Measurements from ENCODE around the gene TTLL10. TPM values are rescaled to one million over a fixed set of nuclear protein-coding genes. Genes with fewer than 3 reads are reported as not detected.

TTLL10 gene
- total RNA-seq, 1 experiment from 2014 or later: 0.29 TPM

- CTCF ChIA-PET: no interaction called here
- H3K27ac Mint-ChIP-seq (ENCODE audit: unreplicated experiment): no peak overlapping the region
- POLR2A ChIA-PET: no interaction called here
Observed at GRCh38 chr1:1196431-1197187, 22.9 kb downstream of the TTLL10 start.

GRCh38 chr1:1197188-1197500 lies 23.5 kb downstream of the TTLL10 start:
- CTCF ChIA-PET: no interaction called here
- H3K36me3 ChIP-seq (ENCODE audit: control insufficient read depth, insufficient read depth, low read length): no peaks in the 10 kb centered on the region
- intact Hi-C loops (cut with micrococcal nuclease; ENCODE audit: unreplicated experiment): no loop called here
- H3K27me3 ChIP-seq (replicated peaks; ENCODE audit: control insufficient read depth, insufficient read depth, low read length): no peaks in the 10 kb centered on the region
- no peak overlapping the region for H3K4me3 ChIP-seq (ENCODE audit: low read depth, low read length)
- Mint-ChIP-seq H3K36me3 (ENCODE audit: insufficient read depth, unreplicated experiment) (no peaks in the 10 kb centered on the region), H3K9me3 (ENCODE audit: unreplicated experiment) (peaks cover 16% of the 10 kb centered on the region), H3K27ac (ENCODE audit: unreplicated experiment) (no peak overlapping the region), H3K27me3 (ENCODE audit: insufficient read depth, unreplicated experiment) (no peaks in the 10 kb centered on the region), H3K4me3 (ENCODE audit: unreplicated experiment) (no peak overlapping the region), H3K4me1 (ENCODE audit: low read depth, unreplicated experiment) (no peaks in the 10 kb centered on the region)
- POLR2A ChIA-PET: no interaction called here
- no peaks in the 10 kb centered on the region for H3K4me1 ChIP-seq
- no peak for TF ChIP-seq CTCF (IDR thresholded peaks at IDR 0.05; ENCODE audit: insufficient read depth in 1 of 2, low read depth in 1 of 2, low read length in 1 of 2, severe bottlenecking in 1 of 2, unreplicated experiment in 1 of 2)
- no TSS peak for BruUV-seq (replicated peaks)
- DNase-seq: no peak
- H3K9me3 ChIP-seq: peaks cover 8% of the 10 kb centered on the region; the same call in 1 of the 2 replicates

More at GRCh38 chr1:1196431-1197187, 22.9 kb downstream of the TTLL10 start:
- Mint-ChIP-seq H3K36me3 (ENCODE audit: insufficient read depth, unreplicated experiment) (no peaks in the 10 kb centered on the region), H3K9me3 (ENCODE audit: unreplicated experiment) (peaks cover 21% of the 10 kb centered on the region), H3K4me1 (ENCODE audit: low read depth, unreplicated experiment) (no peaks in the 10 kb centered on the region), H3K4me3 (ENCODE audit: unreplicated experiment) (no peak overlapping the region), H3K27me3 (ENCODE audit: insufficient read depth, unreplicated experiment) (no peaks in the 10 kb centered on the region)
- H3K4me1 ChIP-seq: no peaks in the 10 kb centered on the region
- BruUV-seq (replicated peaks): no TSS peak
- H3K4me3 ChIP-seq (ENCODE audit: low read depth, low read length): no peak overlapping the region
- no peak for TF ChIP-seq CTCF (IDR thresholded peaks at IDR 0.05; ENCODE audit: insufficient read depth in 1 of 2, low read depth in 1 of 2, low read length in 1 of 2, severe bottlenecking in 1 of 2, unreplicated experiment in 1 of 2)
- peaks cover 8% of the 10 kb centered on the region; the same call in 1 of the 2 replicates for H3K9me3 ChIP-seq
- H3K36me3 ChIP-seq (ENCODE audit: control insufficient read depth, insufficient read depth, low read length): no peaks in the 10 kb centered on the region
- intact Hi-C loops (cut with micrococcal nuclease; ENCODE audit: unreplicated experiment): no loop called here
- H3K27me3 ChIP-seq (replicated peaks; ENCODE audit: control insufficient read depth, insufficient read depth, low read length): no peaks in the 10 kb centered on the region
- no peak for DNase-seq

GRCh38 chr1:1197551-1198422 lies 24.1 kb downstream of the TTLL10 start:
- intact Hi-C loops (cut with micrococcal nuclease; ENCODE audit: unreplicated experiment): no loop called here
- Histone ChIP-seq H3K4me3 (ENCODE audit: low read depth, low read length) (no peak overlapping the region), H3K36me3 (ENCODE audit: control insufficient read depth, insufficient read depth, low read length) (no peaks in the 10 kb centered on the region), H3K4me1 (no peaks in the 10 kb centered on the region), H3K9me3 (peaks cover 8% of the 10 kb centered on the region; the same call in 1 of the 2 replicates), H3K27me3 (replicated peaks; ENCODE audit: control insufficient read depth, insufficient read depth, low read length) (no peaks in the 10 kb centered on the region)
- no TSS peak for BruUV-seq (replicated peaks)
- H3K9me3 Mint-ChIP-seq (ENCODE audit: unreplicated experiment): peaks cover 13% of the 10 kb centered on the region
- H3K4me1 Mint-ChIP-seq (ENCODE audit: low read depth, unreplicated experiment): no peaks in the 10 kb centered on the region
- CTCF ChIA-PET: no interaction called here
- no peak overlapping the region for H3K27ac Mint-ChIP-seq (ENCODE audit: unreplicated experiment)
- TF ChIP-seq CTCF (IDR thresholded peaks at IDR 0.05; ENCODE audit: insufficient read depth in 1 of 2, low read depth in 1 of 2, low read length in 1 of 2, severe bottlenecking in 1 of 2, unreplicated experiment in 1 of 2): no peak
- H3K27me3 Mint-ChIP-seq (ENCODE audit: insufficient read depth, unreplicated experiment): no peaks in the 10 kb centered on the region
- H3K36me3 Mint-ChIP-seq (ENCODE audit: insufficient read depth, unreplicated experiment): no peaks in the 10 kb centered on the region
- H3K4me3 Mint-ChIP-seq (ENCODE audit: unreplicated experiment): no peak overlapping the region
- DNase-seq: no peak
- POLR2A ChIA-PET: no interaction called here

Data from Caco-2 (cell line).